HepG2 (cell line): ENCODE results near the gene RGP1. TPM values are rescaled to one million over a fixed set of nuclear protein-coding genes. Genes with fewer than 3 reads are reported as not detected.

Experiments
- BCL6 ChIP-seq: IDR thresholded peaks from 2 replicates; pipeline ENCODE4 v1.6.1; 2016; ENCODE audit warnings: missing genetic modification reagents, missing compliant biosample characterization
- DNMT3B ChIP-seq: conservative IDR thresholded peaks from 2 replicates; pipeline ENCODE4 v1.6.1; 2016; ENCODE audit warnings: missing biosample characterization, control low read depth
- HMG20B ChIP-seq: conservative IDR thresholded peaks from 2 replicates; pipeline ENCODE4 v1.6.1; 2016; ENCODE audit warnings: missing genetic modification reagents, missing compliant biosample characterization
- HNF4A ChIP-seq: sonication (generic); formaldehyde crosslinking; IDR thresholded peaks from 2 replicates; pipeline ENCODE4 v1.4.0; 2020; ENCODE audit warnings: missing genetic modification reagents
- HOXD1 ChIP-seq: sonication (generic); formaldehyde crosslinking; IDR thresholded peaks from 2 replicates; pipeline ENCODE4 v1.5.0; 2020; ENCODE audit warnings: missing genetic modification reagents
- JUN ChIP-seq: sonication (generic); formaldehyde crosslinking; IDR thresholded peaks from 2 replicates; pipeline ENCODE4 v1.4.0; 2020; ENCODE audit warnings: mild to moderate bottlenecking, missing genetic modification reagents
- PCBP2 ChIP-seq: fragments of 200-400 bp; formaldehyde crosslinking; optimal IDR thresholded peaks from 2 replicates; pipeline ENCODE3; 2018; ENCODE audit warnings: low read length, low read depth; ENCODE audit not compliant: poor library complexity, severe bottlenecking
- SP5 ChIP-seq: IDR thresholded peaks from 2 replicates; pipeline ENCODE4 v1.6.1; 2016; ENCODE audit warnings: low read depth, borderline replicate concordance
- SRY ChIP-seq: sonication (generic); formaldehyde crosslinking; IDR thresholded peaks from 2 replicates; pipeline ENCODE4 v1.8.0; 2022; ENCODE audit warnings: mild to moderate bottlenecking, missing genetic modification reagents
- SYNCRIP ChIP-seq: fragments of 200-400 bp; formaldehyde crosslinking; IDR thresholded peaks from 2 replicates; pipeline ENCODE4 v1.6.1; 2018; ENCODE audit warnings: mild to moderate bottlenecking, low read depth, low read length; ENCODE audit not compliant: insufficient read depth
- TAF15 ChIP-seq: fragments of 200-400 bp; formaldehyde crosslinking; IDR thresholded peaks from one replicate; pipeline ENCODE4 v1.6.1; 2018; ENCODE audit warnings: mild to moderate bottlenecking, low read depth, low read length; ENCODE audit not compliant: poor library complexity, severe bottlenecking
- TFDP2 ChIP-seq: sonication (generic); formaldehyde crosslinking; IDR thresholded peaks from 2 replicates; pipeline ENCODE4 v1.4.0; 2020; ENCODE audit warnings: missing genetic modification reagents
- ZNF367 ChIP-seq: sonication (generic); formaldehyde crosslinking; IDR thresholded peaks from 2 replicates; pipeline ENCODE4 v1.4.0; 2020; ENCODE audit warnings: missing genetic modification reagents, borderline replicate concordance
- ZNF574 ChIP-seq: sonication (generic); formaldehyde crosslinking; IDR thresholded peaks from 2 replicates; pipeline ENCODE4 v1.4.0; 2020; ENCODE audit warnings: missing genetic modification reagents
- ZNF879 ChIP-seq: sonication (generic); formaldehyde crosslinking; IDR thresholded peaks from 2 replicates; pipeline ENCODE4 v1.8.1; 2023; ENCODE audit warnings: missing genetic modification reagents
- polyA plus RNA-seq, 8 experiments: library from polyadenylated mRNA; depleted of rRNA in 3 of 8; stranded (reverse) in 7 of 8; unstranded in 1 of 8; fragments of >200 nt; fragmentation: Illumina TruSeq in 4 of 8; extraction: Trizol in 4 of 8; gene quantifications; 2 replicates each; pipeline versions ENCODE4 v1.2.1 to v1.2.3, GENCODE V29; 2011 to 2016; ENCODE audit warnings: low read depth in 4 of 8, missing spikeins in 1 of 8, mixed read lengths in 1 of 8; ENCODE audit not compliant: insufficient read depth in 1 of 8
- total RNA-seq, 5 experiments: library from RNA; depleted of rRNA; stranded (reverse); fragments of >200 nt; fragmentation: Illumina TruSeq; extraction: Trizol; gene quantifications; 2 replicates each; pipeline ENCODE4 v1.2.3, GENCODE V29; 2016; ENCODE audit warnings: low read depth in 1 of 5
- TF ChIP-seq, protein P1 (sequence below): sonication (generic); formaldehyde crosslinking; IDR thresholded peaks from 2 replicates; pipeline ENCODE4 v1.5.1; 2020; ENCODE audit warnings: missing genetic modification reagents, mild to moderate bottlenecking, borderline replicate concordance
- TF ChIP-seq, protein P2 (sequence below): sonication (generic); formaldehyde crosslinking; IDR thresholded peaks from 2 replicates; pipeline ENCODE4 v1.8.0; 2022; ENCODE audit warnings: mild to moderate bottlenecking, missing genetic modification reagents, borderline replicate concordance

The RGP1 gene
- total and polyA plus RNA-seq, 2 of the 13 experiments (the other 11 are each of a cell fraction or from before 2014, with no cell fraction given): 12.7 to 21.0 TPM

- TF ChIP-seq ZNF574 (CRISPR knock-in tag) (peak; percentile 83), PCBP2 (no peak), TFDP2 (CRISPR knock-in tag) (no peak; the same call in none of the 2 replicates), ZNF879 (CRISPR knock-in tag) (no peak), DNMT3B (CRISPR knock-in tag) (no peak), SP5 (CRISPR knock-in tag) (no peak), JUN (CRISPR knock-in tag) (0 out of 2 replicates have a peak, but pooled peaks have one; percentile 34), HOXD1 (CRISPR knock-in tag) (peak; percentile 82), ZNF367 (CRISPR knock-in tag) (peak; percentile 84; the same call in 1 of the 2 replicates), HMG20B (CRISPR knock-in tag) (no peak), SRY (CRISPR knock-in tag) (peak; percentile 24; the same call in 1 of the 2 replicates), BCL6 (CRISPR knock-in tag) (0 out of 2 replicates have a peak, but pooled peaks have one; percentile 19), TAF15 (peak; percentile 63), HNF4A (peak; percentile 24; the same call in 1 of the 2 replicates), SYNCRIP (no peak)
- TF ChIP-seq, protein P1, sequence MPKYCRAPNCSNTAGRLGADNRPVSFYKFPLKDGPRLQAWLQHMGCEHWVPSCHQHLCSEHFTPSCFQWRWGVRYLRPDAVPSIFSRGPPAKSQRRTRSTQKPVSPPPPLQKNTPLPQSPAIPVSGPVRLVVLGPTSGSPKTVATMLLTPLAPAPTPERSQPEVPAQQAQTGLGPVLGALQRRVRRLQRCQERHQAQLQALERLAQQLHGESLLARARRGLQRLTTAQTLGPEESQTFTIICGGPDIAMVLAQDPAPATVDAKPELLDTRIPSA (CRISPR knock-in tag): no peak; the same call in 1 of the 2 replicates
- TF ChIP-seq, protein P2, sequence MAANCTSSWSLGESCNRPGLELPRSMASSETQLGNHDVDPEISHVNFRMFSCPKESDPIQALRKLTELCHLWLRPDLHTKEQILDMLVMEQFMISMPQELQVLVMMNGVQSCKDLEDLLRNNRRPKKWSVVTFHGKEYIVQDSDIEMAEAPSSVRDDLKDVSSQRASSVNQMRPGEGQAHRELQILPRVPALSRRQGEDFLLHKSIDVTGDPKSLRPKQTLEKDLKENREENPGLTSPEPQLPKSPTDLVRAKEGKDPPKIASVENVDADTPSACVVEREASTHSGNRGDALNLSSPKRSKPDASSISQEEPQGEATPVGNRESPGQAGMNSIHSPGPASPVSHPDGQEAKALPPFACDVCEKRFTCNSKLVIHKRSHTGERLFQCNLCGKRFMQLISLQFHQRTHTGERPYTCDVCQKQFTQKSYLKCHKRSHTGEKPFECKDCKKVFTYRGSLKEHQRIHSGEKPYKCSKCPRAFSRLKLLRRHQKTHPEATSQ (CRISPR knock-in tag): no peak
Measured at GRCh38 chr9:35756275-35757225, 7.5 kb downstream of the RGP1 start (continued).
